Hematopoietic multipotent progenitor cell treated with erythropoietin and hydrocortisone succinate and interleukin-3 and kit ligand, for 8 days (in vitro differentiated cells): ENCODE data around the gene RNF41.
"Not testable (repeated sequence)": the region's sequence is repeated elsewhere in the genome, so short reads cannot be mapped to it uniquely, and the experiment has no call there.

Source experiments
- DNase-seq: peaks from one replicate; pipeline ENCODE4 v3.0.0-alpha.2; 2015

Gene RNF41

DNA sequence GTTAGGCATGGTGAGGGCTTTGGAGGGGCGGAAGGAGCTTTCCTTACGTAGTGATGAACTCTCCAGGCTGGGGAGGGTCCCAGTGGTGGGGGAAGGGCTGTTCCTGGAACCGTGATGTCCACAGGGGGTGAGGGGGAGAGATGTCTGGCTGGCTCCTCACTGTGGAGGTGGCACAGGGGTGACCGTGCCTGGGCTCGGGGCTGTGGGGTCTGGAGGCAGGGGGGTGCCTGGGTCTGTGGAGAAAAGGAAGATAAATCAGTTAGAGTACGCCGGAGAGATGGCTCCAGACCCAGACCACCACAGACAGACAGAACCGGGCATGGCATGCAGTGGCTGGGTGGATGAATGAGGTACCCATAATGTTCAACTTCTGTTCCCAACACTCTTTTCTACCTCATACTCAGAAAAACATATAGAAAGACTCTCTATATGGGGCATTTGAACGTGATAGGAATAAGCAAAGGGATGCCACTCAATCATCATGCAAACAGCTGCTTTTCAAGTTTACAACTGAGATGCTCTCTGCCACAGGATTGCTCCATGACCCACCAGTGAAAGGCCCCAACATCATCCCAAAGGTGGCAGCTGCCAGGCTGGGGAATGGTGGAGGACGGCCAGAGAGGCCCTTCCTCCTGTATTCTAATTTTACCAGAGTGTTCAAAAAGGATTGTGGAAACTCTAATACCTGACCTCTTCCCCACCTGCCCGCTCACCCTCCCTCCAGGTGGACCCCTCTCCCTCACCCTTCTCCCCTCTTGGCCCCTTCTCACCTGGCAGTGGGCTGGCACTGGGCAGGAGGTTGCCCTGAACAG, 58.0 kb downstream of the RNF41 start:
- DNase-seq: no peak

DNA sequence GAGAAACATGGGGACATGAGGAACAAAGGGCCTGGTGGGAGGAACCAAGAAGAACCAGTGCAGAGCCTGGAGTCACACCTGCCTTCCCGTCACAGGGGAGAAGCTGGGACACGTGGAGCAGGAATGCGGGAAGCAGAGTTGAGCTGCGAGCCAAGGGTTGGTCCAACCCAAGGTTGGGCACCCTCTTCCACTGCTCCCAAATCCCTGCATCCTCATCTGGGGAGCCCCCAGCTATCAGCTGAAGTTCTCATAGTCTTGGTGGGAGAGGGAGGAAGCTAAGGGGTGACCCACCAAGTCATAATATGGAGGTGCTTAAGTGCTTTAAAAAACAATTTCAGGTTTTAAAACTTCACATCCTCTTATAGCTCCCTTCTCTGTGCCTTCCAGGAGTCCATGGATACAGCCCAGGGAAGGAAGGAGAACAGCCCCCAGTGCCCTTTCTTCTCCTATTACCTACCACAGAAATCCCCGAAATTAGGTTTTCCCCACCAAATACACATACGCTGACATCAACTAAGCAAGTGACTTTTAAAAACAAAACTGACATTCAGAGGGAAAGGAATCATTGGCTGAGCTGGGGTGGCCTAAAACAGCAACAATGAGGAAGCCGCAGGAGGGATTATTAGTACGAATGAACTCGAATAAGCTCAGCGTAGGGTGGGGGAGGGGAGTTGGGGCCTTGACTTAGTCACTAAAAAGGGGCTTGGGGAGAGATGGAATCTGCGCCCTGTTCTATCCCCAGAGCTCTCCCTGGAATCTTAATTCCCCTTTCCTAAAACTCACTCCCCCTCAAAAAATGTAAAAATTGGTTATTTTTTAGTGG, 59.0 kb downstream of the RNF41 start:
- no peak for DNase-seq

DNA sequence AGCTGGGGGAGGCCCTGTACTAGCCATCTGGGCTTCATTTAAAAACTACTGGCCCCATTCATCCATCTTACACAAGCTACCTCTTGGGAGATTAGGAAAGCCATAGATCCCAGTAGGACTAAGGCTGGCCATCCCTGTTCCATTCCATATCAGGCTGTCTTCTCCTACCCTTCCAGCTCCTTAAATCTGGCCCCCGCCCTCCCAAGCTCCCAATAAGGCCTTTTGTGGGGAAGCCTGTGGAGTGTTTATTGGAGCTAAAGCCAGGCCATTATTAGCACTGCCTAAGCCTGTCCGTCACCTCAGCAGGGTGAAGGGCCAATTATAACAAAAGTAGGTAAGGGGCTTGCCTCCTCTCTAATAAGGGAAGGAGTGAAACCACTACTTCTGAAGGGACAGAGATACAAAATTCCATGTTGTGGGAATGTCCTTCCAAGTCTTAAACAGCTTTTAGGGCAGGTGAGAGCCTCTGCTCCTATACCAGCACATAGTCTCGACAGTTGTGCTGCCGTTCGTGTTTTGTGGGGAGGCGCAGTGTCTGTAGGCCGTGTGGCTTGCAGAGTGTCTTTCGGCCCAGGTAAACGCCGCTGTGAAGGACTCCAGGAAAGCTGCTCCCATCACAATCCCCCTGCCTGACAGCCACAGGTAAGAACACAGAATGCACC, 59.9 kb downstream of the RNF41 start:
- no peak for DNase-seq

DNA sequence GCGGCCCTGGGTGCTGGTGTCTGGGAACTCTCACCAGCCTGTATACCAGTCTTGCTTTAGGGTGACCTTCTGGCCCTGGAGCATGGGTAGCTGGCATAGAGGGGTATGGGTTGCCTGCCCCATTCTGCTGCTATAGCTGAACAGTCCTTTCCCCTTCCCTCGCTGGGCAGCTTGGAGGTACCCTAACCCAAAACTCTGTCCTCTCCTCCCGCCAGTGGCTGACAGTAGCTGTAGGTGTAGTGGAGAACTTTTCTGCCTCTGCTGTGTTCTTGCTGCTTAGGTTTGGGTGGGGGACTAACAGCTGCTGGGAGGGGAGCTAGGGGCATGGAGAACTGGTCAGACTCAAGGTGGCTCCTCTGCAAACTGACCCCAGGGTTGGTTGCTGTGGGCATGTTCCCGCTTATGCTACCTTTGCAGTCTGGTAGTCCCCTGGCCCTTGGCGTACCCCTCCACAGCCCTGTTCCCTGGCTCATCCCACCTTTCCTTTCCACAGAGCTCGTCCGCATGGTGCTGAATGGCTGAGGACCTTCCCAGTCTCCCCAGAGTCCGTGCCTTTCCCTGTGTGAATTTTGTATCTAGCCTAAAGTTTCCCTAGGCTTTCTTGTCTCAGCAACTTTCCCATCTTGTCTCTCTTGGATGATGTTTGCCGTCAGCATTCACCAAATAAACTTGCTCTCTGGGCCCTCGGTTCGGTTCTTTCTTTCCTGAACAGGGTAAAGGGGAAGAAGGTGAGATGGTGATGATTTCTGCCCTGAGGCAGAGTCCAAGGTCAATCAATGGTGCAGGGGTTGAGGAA, 60.6 kb downstream of the RNF41 start:
- no peak for DNase-seq

DNA sequence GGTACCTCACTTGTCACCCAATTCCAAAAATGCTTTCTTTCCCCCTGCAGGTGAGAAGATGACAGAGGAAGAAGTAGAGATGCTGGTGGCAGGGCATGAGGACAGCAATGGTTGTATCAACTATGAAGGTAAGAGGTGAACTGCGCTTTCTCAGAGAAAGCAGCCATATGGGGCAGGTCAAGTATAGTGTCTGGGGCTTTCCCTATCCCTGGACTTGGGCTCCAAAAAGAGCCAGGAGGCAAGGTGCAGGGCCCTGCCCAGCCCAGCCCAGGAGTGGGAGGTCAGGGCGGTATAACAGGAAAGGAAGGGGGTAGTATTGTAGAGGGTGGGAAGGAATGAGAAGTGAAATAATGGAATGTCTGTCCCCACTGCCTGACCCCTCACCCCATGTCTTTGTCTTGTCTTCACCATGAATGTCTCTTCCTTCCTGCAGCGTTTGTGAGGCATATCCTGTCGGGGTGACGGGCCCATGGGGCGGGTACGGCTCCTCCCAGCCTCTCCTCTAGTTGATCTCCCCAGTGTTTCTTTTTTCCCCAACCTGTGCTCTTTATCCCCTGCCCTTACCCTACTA, 61.4 kb downstream of the RNF41 start:
- no peak for DNase-seq

DNA sequence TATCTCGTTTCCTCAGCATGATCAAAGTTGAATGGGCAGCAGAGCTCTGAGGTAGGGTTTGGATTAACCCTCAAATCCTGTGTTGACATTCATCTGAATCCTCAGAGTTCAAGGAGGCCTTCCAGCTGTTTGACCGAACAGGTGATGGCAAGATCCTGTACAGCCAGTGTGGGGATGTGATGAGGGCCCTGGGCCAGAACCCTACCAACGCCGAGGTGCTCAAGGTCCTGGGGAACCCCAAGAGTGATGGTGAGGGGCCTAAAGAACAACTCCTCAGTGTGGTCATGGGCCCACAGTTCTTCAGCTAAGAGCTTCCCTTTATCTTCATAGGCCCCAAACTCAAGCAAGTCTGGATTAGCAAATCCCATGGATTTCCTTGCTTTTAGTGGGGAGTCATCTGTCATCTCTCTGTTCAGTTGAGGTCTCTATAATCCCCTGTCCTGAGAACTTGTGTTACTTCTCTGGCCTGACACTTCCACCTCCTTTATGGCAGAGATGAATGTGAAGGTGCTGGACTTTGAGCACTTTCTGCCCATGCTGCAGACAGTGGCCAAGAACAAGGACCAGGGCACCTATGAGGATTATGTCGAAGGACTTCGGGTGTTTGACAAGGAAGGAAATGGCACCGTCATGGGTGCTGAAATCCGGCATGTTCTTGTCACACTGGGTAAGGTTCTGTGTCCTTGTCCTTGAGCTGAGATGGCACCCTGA, 62.1 kb downstream of the RNF41 start:
- DNase-seq: no peak

DNA sequence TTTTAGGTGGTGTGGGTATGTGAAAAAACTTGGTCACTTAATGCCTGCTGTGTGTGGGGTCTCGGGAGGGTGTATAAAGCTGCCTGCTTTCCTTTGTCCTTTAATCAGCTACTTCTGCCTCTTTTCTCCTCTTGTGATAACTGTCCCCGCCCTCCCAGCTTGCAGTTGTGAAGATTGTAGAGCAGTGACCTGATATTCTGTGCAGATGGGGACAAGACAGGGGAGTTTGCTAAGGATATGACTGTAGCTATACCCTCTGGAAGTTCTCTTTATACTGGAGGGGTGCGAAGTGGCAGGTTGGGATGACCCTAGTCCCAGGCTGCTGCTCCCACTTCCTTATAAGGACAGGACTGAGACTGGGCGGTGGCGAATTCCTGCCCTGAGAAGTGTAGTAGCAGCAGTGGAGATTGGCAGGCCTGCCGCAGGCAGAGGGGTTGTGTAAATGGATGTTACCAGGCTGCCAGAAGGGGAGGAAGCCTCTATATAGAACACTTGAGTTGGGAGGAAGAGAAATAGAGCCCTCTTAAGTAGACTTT, 62.7 kb downstream of the RNF41 start:
- DNase-seq: peak; percentile 72

DNA sequence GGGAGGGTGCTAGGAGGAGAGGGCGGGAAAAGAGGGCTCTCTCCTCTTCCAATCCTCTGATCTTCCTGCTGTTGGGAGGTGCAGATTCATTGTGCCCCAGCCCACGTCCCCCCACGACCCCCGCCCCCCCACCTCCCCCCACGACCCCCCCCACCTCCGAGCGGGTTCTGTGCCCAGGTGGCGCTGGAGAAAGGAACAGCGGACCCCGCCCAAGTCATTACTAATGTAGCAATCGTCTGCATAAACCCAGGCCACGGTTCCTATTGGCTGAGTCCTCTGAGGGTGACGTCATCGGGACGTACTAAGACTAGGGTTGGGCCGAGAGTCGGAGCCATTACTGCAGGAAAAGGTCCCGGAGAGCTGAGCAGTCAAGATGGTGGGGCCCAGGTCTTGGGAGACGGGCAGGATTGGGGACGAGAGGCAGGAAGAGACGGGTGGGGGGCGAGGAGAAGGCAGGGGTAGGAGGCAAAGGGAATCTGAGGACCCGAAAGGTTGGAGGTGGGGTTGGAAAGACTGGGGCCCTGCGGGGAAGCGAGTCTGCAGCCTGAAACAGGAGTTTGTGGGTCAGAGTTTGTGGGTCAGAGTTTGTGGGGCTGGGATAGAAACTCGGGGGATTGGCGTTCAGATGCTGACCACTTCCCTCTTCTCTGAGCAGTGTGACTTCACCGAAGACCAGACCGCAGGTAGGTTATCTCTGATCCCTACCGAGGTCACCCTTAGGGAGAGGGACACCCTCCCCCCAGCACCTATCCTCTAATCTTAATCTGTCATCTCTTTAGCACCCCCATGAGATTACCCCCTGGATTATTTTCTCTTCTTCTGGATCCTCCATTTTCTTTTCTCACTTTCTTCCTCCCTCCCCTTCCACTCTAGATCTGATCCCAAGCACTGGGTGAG, 63.4 kb downstream of the RNF41 start, which contains the start of gene MYL6:
Gene MYL6 (plus strand): TSS at position 331 of the 897 bp plus-strand sequence. CDS start 43 bp downstream, at position 374.
- peak; percentile 98 for DNase-seq

DNA sequence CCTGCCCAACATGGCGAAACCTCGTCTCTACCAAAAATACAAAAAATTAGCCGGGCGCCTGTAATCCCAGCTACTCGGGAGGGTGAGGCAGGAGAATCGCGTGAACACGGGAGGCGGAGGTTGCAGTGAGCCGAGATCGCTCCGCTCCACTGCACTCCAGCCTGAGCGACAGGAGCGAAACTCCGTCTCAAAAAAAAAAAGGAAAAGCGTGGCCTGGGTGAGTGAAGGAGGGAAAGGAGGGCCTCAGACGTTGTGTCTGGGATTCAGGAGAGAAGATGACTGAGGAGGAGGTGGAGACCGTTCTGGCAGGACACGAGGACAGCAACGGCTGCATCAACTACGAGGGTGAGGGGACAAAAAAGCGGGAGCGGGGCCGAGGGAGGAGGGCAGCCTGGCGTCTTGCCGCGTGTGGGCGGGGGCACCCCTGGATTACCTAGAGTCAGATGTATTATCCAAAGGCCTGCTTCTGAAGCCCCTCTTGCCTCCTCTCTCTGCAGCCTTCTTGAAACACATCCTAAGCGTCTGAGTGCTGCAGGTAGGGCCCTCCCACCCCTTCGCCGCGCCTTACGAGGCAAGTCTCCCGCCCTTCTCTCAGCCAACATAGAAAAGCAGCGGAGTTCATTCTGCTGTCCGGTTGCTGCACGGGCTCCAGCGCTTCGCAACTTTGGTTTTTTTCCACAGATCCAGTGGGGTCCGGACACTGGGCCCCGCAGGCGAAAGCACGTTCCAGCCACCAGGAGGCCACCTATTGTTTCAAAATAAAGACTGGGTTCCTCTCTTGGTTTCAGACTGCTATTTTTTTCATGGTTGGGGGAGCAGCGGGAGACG, 64.3 kb downstream of the RNF41 start:
- DNase-seq: peak; percentile 64

DNA sequence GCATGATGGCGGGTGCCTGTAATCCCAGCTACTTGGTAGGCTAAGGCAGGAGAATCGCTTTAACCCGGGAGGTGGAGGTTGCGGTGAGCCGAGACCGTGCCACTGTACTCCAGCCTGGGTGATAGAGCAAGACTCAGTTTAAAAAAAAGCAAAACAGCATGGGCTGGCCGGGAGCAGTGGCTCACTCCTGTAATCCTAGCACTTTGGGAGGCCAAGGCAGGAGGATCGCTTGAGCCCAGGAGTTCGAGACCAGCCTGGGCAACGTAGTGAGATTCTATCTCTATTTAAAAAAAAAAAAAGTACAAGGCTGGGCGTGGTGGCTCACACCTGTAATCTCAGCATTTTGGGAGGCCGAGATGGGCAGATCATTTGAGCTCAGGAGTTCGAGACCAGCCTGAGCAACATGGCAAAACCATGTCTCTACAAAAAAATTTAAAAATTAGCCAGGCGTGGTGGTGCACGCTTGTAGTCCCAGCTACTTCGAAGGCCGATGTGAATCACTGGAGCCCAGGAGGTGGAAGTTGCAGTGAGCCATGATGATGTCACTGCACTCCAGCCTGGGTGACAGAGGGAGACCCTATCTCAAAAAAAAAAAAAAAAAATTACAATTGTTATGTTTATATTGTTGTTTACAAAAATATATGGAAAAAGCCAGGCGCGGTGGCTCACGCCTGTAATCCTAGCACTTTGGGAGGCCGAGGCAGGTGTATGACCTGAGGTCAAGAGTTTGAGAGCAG, 65.1 kb downstream of the RNF41 start:
- not testable (repeated sequence) for DNase-seq

DNA sequence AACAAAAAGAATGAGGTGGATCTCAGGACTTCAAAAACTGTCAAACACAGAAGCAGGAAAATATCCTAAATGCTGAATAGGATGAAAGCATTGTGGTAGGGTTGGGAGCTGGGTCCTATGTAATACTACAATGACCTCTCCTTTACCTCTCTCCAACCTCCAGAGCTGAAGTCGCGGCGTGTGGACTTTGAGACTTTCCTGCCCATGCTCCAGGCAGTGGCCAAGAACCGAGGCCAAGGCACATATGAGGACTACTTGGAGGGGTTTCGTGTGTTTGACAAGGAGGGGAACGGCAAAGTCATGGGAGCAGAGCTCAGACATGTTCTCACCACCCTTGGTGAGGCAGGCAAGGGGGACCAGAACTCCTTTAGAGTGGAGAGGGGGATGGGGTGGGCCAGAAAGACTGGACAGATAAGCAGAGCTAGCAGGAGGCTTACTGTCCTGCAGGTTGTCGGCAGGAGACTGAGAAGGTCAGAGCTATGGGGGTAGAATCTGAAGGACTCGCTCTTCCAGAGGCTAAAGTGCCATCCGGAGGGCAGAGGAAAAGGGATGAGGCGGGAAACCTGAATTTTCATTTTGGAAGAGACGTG, 66.4 kb downstream of the RNF41 start:
- DNase-seq: no peak

DNA sequence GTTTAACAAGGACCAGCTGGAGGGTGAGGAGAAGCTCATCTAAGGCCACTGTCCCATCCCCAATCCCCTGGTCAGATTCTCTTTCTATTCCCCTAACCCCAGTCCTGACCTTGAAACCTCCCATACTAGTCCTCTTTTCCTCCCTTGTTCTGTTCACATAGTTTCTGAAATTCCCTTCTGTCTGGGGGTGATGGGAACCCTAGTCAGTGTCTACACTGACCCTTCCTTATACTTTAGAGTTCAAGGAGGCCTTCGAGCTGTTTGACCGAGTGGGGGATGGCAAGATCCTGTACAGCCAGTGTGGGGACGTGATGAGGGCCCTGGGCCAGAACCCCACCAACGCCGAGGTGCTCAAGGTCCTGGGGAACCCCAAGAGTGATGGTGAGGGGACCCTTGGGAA, 66.9 kb downstream of the RNF41 start:
- DNase-seq: no peak

DNA sequence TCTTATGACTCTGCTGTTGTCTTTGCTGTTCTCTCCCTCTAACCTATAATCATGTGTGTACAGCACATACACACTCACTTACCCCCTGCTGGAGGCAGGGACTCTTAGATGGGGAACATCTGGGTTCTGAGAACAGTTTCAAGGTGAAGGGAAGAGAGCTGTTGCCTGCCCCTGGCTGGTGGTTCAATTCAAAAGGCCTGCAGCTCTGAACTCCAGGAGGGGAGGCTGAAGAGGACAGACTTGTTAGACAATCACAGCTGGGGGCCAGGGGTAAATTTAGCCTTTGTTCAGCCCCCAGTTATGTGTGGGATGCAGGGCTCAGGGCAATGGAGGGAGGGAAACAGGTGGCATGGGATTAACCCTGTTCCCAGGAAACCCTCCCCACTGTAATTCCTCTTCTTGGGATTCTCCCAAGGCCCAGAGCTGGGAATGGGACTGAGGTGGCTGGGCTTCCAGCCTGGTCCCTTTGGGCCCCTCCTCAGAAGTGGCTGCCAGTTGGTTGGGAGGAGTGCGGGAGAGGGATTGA, 67.4 kb downstream of the RNF41 start:
- DNase-seq: no peak

DNA sequence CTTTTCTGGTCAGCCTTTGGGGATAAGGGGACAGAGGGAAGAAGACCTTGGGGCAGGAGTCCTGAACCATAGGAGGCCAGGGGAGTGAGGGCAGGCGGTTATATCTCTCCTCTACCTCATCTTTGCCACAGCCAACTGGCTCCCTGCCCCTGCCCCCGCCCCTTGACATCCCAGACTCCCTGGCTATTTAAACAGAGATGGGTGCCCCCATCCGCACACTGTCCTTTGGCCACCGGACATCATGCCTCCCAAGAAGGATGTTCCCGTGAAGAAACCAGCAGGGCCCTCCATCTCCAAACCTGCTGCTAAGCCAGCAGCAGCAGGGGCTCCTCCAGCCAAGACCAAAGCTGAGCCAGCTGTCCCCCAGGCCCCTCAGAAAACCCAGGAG, 68.0 kb downstream of the RNF41 start:
- no peak for DNase-seq

DNA sequence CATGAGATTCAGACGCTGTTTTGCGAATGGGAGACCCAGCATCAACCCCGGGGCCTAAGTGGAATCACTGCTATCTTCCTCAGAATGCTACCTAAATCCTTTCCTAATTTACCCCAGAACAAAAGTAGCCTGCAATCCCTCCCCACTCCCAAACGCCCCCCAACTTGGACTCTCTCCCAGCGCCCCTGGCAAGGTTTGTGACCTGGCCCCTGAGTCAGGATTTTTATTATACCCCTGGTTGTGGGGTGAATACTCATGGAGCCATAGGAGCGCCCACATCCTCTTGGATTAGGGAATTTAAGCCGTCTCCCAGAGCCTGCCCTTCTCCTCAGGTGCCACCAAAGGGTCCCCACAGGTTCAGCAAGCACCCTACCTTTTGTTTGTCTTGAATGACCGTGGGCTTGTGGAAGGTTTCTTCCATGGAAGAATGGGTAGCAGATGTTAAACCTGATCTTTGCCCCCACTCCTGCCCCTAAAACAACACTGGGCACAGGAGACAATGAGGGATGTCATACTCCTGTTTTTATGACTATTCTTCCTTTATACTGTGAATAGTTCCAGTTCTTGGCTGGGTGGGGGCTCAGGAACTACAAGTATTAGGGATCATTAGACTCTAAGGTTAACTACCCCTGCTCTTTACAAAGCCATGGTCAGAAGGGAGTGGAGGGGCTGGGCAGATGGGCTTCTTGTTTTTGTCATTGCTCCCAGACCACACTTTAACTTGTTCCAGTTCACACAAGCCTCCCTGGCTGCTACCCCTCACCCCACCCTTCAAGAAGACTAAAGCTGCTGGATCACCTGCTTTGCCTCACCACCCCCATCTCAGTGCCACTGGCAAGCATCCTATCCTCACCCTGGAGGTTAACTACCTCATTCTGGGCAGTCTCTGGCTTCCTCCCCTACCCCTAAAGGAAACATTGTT, 68.7 kb downstream of the RNF41 start:
- DNase-seq: no peak
